Measurements from ENCODE around the gene OR9I1.

GRCh38 chr11:58134151-58134550 lies 8.8 kb upstream of the OR9I1 start:
- TF ChIP-seq CTCF (IDR thresholded peaks at IDR 0.05): no peak
- no peak for TF ChIP-seq POLR2A (IDR thresholded peaks at IDR 0.05)
